ENCODE measurements around the gene RIMS1.

Gene RIMS1

GRCh38 chr6:72132427-72132826 is 246.1 kb downstream of the RIMS1 start:
- DNase-seq, result no peak

GRCh38 chr6:72132851-72133250 is 246.5 kb downstream of the RIMS1 start:
- DNase-seq, result no peak

GRCh38 chr6:72133324-72133723 is 247.0 kb downstream of the RIMS1 start:
- no peak for DNase-seq

- DNase-seq, result no peak
These were observed 254.4 kb downstream of the RIMS1 start for GRCh38 chr6:72140795-72141194.

GRCh38 chr6:72149715-72150114 is 263.4 kb downstream of the RIMS1 start:
- no peak for DNase-seq

GRCh38 chr6:72151742-72152141 is 265.4 kb downstream of the RIMS1 start:
- no peak for DNase-seq

GRCh38 chr6:72175916-72176315 is 289.6 kb downstream of the RIMS1 start:
- DNase-seq, result no peak

GRCh38 chr6:72182337-72183246 is 296.2 kb downstream of the RIMS1 start:
- peak; percentile 69 for DNase-seq

GRCh38 chr6:72203983-72204382 is 317.6 kb downstream of the RIMS1 start:
- DNase-seq, result no peak

GRCh38 chr6:72205500-72205899 is 319.1 kb downstream of the RIMS1 start:
- DNase-seq, result no peak

- DNase-seq, result no peak
These were observed 320.3 kb downstream of the RIMS1 start for GRCh38 chr6:72206606-72207005.

- no peak for DNase-seq
These were observed 326.3 kb downstream of the RIMS1 start for GRCh38 chr6:72212686-72213085.

GRCh38 chr6:72213654-72214053 is 327.3 kb downstream of the RIMS1 start:
- DNase-seq, result no peak

GRCh38 chr6:72216222-72217068 is 330.1 kb downstream of the RIMS1 start:
- DNase-seq, result no peak

- no peak for DNase-seq
These were observed 331.3 kb downstream of the RIMS1 start for GRCh38 chr6:72217626-72218025.

- no peak for DNase-seq
These were observed 331.8 kb downstream of the RIMS1 start for GRCh38 chr6:72218125-72218524.

GRCh38 chr6:72219536-72219935 is 333.2 kb downstream of the RIMS1 start:
- DNase-seq, result no peak

GRCh38 chr6:72238021-72238420 is 351.7 kb downstream of the RIMS1 start:
- no peak for DNase-seq

GRCh38 chr6:72238900-72239299 is 352.6 kb downstream of the RIMS1 start:
- no peak for DNase-seq

GRCh38 chr6:72245565-72245964 is 359.2 kb downstream of the RIMS1 start:
- DNase-seq, result no peak

GRCh38 chr6:72246926-72247325 is 360.6 kb downstream of the RIMS1 start:
- DNase-seq, result no peak

GRCh38 chr6:72248621-72249020 is 362.3 kb downstream of the RIMS1 start:
- DNase-seq, result no peak

GRCh38 chr6:72250664-72251063 is 364.3 kb downstream of the RIMS1 start:
- no peak for DNase-seq

- DNase-seq, result no peak
These were observed 374.1 kb downstream of the RIMS1 start for GRCh38 chr6:72260489-72260888.
